Measurements from ENCODE around the gene NMNAT2. TPM values are rescaled to one million over a fixed set of nuclear protein-coding genes. Genes with fewer than 3 reads are reported as not detected.

The NMNAT2 gene
- total and polyA plus RNA-seq, 10 of the 15 experiments (the other 5 are each of a cell fraction or from before 2014, with no cell fraction given): 0.02 to 2.0 (median 0.60) TPM

- TF ChIP-seq ZBTB11 (CRISPR knock-in tag; IDR thresholded peaks at IDR 0.05): no peak
- no peak for TF ChIP-seq PBX3 (IDR thresholded peaks at IDR 0.05; ENCODE audit: insufficient replicate concordance, low read depth, low read length)
- no peak for TF ChIP-seq TBL1XR1 (IDR thresholded peaks at IDR 0.05; ENCODE audit: low read depth, low read length)
- TF ChIP-seq ZBTB4 (CRISPR knock-in tag; IDR thresholded peaks at IDR 0.05): no peak
- no peak for TF ChIP-seq EGR1 (IDR thresholded peaks at IDR 0.05; ENCODE audit: borderline replicate concordance in 1 of 2, low read depth in 2 of 2, low read length in 2 of 2)
- TF ChIP-seq ZZZ3 (IDR thresholded peaks at IDR 0.05; ENCODE audit: control insufficient read depth, insufficient read length, low read depth): no peak
- TF ChIP-seq HSF1 (IDR thresholded peaks at IDR 0.05; ENCODE audit: low read depth, low read length): no peak
- no peak for TF ChIP-seq ZNF207 (IDR thresholded peaks at IDR 0.05; ENCODE audit: borderline replicate concordance)
- TF ChIP-seq SREBF2 (IDR thresholded peaks at IDR 0.05; ENCODE audit: low read length): no peak
- no peak for TF ChIP-seq PKNOX1 (IDR thresholded peaks at IDR 0.05)
- TF ChIP-seq DPF2 (IDR thresholded peaks at IDR 0.05): no peak
- no peak for TF ChIP-seq ZNF24 (IDR thresholded peaks at IDR 0.05)
- TF ChIP-seq MTA3 (IDR thresholded peaks at IDR 0.05; ENCODE audit: borderline replicate concordance, low read length): no peak
- peak; percentile 92 for TF ChIP-seq SMC3 (IDR thresholded peaks at IDR 0.05; ENCODE audit: borderline replicate concordance, low read length)
- TF ChIP-seq IRF4 (IDR thresholded peaks at IDR 0.05; ENCODE audit: low read depth, low read length): 0 out of 2 replicates have a peak, but pooled peaks have one; percentile 65
- TF ChIP-seq MEF2A (IDR thresholded peaks at IDR 0.05; ENCODE audit: insufficient read depth, low read depth, low read length): no peak
- TF ChIP-seq RAD21 (IDR thresholded peaks at IDR 0.05; ENCODE audit: insufficient read depth, low read depth, low read length): peak; percentile 88
- no peak for TF ChIP-seq TAF1 (IDR thresholded peaks at IDR 0.05; ENCODE audit: borderline replicate concordance, low read depth, low read length)
These were observed 136.6 kb downstream of the NMNAT2 start (continued) for GRCh38 chr1:183281553-183282091.

Data from GM12878 (cell line).